Lower lobe of right lung (tissue), 2 donors: ENCODE measurements around the gene MEF2B. TPM values are rescaled to one million over a fixed set of nuclear protein-coding genes. Genes with fewer than 3 reads are reported as not detected.
A peak's percentile ranks its signal among the peaks of the same experiment; 100 is the strongest.

Experiments
- ATAC-seq, 2 donors: fragments of 200-7000 bp; cut with Tn5 transposase; one replicate each; pipeline ENCODE4 v1.9.1; 2020 to 2022; ENCODE audit warnings: mild to moderate bottlenecking in 2 of 2, moderate library complexity in 2 of 2
- DNase-seq: peaks from one replicate; pipeline ENCODE4 v3.0.0-alpha.2; 2020
- H3K27ac ChIP-seq: fragments of 200-600 bp; one replicate; pipeline ENCODE4 v1.8.0; 2022
- H3K27me3 ChIP-seq: fragments of 200-600 bp; one replicate; pipeline ENCODE4 v1.8.0; 2022; ENCODE audit warnings: low read depth
- H3K36me3 ChIP-seq: fragments of 200-600 bp; one replicate; pipeline ENCODE4 v1.8.0; 2022; ENCODE audit warnings: mild to moderate bottlenecking
- H3K4me1 ChIP-seq: fragments of 200-600 bp; one replicate; pipeline ENCODE4 v1.8.0; 2022
- H3K4me3 ChIP-seq: fragments of 200-600 bp; one replicate; pipeline ENCODE4 v1.8.0; 2022; ENCODE audit warnings: mild to moderate bottlenecking
- H3K9me3 ChIP-seq: fragments of 200-600 bp; one replicate; pipeline ENCODE4 v1.8.0; 2022
- intact Hi-C: fragments of 100-400 bp; cut with DNase I; formaldehyde crosslinking; loops from one replicate; pipeline ENCODE4 v1.11.0; 2022
- total RNA-seq: library from RNA; stranded (reverse); fragmentation: NEBNext Ultra II Directional; extraction: Animal tissue kit (Norgen Biotek cat#: 25700); gene quantifications from one replicate; pipeline ENCODE4 v1.2.1, GENCODE V29; 2021
- TF ChIP-seq, protein P1 (sequence below): fragments of 200-600 bp; IDR thresholded peaks from one replicate; pipeline ENCODE4 v1.8.0; 2022; ENCODE audit warnings: antibody characterized with exemption, mild to moderate bottlenecking
- donor health status: DM: no; HTN: yes; CAD: no; lungs with severe emphysema.

Gene MEF2B
- total RNA-seq, 1 donor from 2014 or later: 2.7 TPM

DNA sequence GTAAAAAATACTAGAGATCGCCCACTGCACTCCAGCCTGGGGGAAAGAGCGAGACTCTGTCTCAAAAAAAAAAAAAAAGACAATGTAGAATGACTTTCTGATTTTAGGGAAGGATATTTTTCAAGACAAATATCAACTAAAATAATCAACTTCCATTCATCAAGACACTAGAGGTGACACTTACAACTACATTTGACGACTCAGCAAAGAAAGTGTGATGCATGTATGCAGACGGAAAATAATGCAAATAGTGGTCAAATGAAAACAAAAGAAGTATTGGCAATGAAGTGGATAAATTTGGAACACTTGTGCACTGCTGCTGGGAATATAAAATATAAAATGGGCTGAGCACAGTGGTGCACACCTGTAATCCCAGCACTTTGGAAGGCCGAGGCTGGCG is 44.0 kb downstream of the MEF2B start:
- intact Hi-C loops: no loop called here
- ATAC-seq (no peak), DNase-seq (no peak)
- Histone ChIP-seq H3K27me3 (no peaks in the 10 kb centered on the region), H3K27ac (no peak overlapping the region), H3K9me3 (no peaks in the 10 kb centered on the region), H3K4me3 (no peak overlapping the region), H3K4me1 (no peaks in the 10 kb centered on the region), H3K36me3 (no peaks in the 10 kb centered on the region)
- TF ChIP-seq, protein P1, sequence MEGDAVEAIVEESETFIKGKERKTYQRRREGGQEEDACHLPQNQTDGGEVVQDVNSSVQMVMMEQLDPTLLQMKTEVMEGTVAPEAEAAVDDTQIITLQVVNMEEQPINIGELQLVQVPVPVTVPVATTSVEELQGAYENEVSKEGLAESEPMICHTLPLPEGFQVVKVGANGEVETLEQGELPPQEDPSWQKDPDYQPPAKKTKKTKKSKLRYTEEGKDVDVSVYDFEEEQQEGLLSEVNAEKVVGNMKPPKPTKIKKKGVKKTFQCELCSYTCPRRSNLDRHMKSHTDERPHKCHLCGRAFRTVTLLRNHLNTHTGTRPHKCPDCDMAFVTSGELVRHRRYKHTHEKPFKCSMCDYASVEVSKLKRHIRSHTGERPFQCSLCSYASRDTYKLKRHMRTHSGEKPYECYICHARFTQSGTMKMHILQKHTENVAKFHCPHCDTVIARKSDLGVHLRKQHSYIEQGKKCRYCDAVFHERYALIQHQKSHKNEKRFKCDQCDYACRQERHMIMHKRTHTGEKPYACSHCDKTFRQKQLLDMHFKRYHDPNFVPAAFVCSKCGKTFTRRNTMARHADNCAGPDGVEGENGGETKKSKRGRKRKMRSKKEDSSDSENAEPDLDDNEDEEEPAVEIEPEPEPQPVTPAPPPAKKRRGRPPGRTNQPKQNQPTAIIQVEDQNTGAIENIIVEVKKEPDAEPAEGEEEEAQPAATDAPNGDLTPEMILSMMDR: no peak

DNA sequence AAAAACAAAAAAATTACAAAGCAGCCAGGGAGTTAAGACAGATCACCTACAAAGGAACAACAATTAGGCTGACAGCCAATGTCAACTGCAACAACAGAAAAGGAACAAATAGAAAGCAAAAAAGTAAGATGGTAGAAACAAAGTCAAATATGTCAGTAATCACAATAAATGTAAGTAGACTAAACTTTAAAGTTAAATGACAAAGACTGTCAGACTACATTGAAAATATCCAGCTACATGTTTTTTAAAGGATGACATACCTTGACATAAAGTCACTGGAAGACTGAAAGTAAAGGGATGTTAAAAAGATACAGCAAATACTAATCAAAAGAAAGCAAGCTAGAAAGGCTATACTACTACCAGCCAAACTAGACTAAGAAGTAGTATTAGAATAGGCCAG is 46.7 kb downstream of the MEF2B start:
- DNase-seq (no peak), ATAC-seq (no peak)
- no peaks in the 10 kb centered on the region for H3K4me1 ChIP-seq
- no peaks in the 10 kb centered on the region for H3K9me3 ChIP-seq
- TF ChIP-seq, protein P1: no peak
- no peaks in the 10 kb centered on the region for H3K27me3 ChIP-seq
- H3K27ac ChIP-seq: no peak overlapping the region
- peaks cover 11% of the 10 kb centered on the region for H3K36me3 ChIP-seq
- intact Hi-C loops: no loop called here
- no peak overlapping the region for H3K4me3 ChIP-seq

DNA sequence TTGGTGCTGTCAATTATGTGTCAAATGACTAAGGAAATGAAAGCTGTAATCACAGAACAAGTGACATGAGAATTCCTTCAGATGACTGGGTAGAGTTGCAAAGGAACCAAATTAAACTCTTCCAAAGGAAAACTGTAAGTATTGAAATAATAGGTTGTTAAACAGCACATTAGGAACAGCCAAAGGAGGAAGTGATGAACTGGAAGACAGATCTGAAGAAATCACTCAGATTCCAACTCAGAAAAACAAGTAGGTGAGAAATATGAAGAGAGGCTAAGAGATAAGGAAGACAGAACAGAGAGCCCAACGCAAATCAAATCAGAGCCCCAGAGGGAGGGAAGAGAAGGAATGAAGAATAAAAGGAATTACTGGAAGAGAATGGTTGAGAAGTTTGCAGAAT is 47.2 kb downstream of the MEF2B start:
- H3K36me3 ChIP-seq: peaks cover 11% of the 10 kb centered on the region
- H3K27me3 ChIP-seq: no peaks in the 10 kb centered on the region
- TF ChIP-seq, protein P1: no peak
- ATAC-seq (no peak), DNase-seq (no peak)
- H3K9me3 ChIP-seq: no peaks in the 10 kb centered on the region
- H3K4me1 ChIP-seq: no peaks in the 10 kb centered on the region
- no peak overlapping the region for H3K27ac ChIP-seq
- H3K4me3 ChIP-seq: no peak overlapping the region
- intact Hi-C loops: no loop called here

- Histone ChIP-seq H3K9me3 (no peaks in the 10 kb centered on the region), H3K4me1 (no peaks in the 10 kb centered on the region), H3K27ac (no peak overlapping the region), H3K36me3 (peaks cover 11% of the 10 kb centered on the region), H3K27me3 (no peaks in the 10 kb centered on the region), H3K4me3 (no peak overlapping the region)
- TF ChIP-seq, protein P1: no peak
- intact Hi-C loops: no loop called here
- ATAC-seq (no peak), DNase-seq (no peak)
Measured at GRCh38 chr19:19121371-19121770, 48.7 kb downstream of the MEF2B start.

DNA sequence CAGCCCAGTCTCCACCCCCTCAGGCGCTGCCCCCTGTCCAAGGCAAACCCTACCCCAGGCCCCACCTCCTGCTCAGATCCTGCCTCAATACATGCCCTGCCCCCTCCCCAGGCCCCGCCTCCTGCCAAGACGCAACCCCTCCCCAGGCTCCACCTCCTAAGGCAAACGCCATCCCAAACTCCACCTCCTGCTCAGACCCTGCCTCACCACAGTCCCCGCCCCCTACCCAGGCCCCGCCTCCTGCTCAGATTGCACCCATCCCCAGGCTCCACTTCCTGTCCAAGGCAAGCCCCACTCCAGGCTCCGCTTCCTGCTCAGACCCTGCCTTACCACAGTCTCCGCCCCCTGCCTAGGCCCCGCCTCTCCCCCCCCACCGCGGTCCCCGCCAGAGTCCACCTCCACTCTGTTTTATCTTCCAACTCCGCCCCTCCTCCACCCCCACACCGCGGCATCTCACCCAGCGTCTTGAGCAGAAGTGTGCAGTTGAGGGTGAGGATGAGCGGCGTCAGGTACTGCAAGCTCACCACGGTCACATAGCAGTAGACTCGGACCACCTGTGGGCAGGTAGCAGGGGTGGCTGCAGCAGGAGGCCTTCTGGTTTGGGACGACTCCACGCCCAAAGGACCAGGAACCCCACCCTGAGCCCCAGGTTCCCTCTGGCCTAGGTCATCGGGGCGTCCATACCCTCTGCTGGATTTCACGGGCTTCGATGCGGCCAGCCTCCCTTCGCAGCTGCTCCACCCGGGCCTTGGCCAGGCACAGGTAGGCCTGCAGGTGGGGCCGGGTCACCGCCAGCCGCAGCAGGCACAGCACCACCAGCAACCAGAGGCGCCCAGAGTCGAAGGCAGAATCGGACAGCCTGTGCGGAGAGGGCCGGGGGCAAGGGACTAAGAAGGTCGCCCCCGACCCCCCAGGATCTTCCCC is 49.5 kb downstream of the MEF2B start:
- Histone ChIP-seq H3K4me3 (no peak overlapping the region), H3K27me3 (no peaks in the 10 kb centered on the region), H3K36me3 (peaks cover 11% of the 10 kb centered on the region), H3K4me1 (no peaks in the 10 kb centered on the region), H3K27ac (no peak overlapping the region), H3K9me3 (no peaks in the 10 kb centered on the region)
- ATAC-seq (peak; percentile 53), DNase-seq (no peak)
- TF ChIP-seq, protein P1: no peak
- intact Hi-C loops: no loop called here
